NCI-H2196 treated with DMSO at 0.1 percent for 48 hours (cell line): ENCODE results near the gene BANP.
"Not testable (repeated sequence)": the region's sequence is repeated elsewhere in the genome, so short reads cannot be mapped to it uniquely, and the experiment has no call there.

ENCODE experiments used
- DNase-seq: peaks from one replicate; lab custom pipeline; 2025; ENCODE audit not compliant: unreplicated experiment; lab: John Stamatoyannopoulos, UW

BANP gene

GRCh38 chr16:87950765-87951551 is at the start of gene BANP:
BANP (plus strand) TSS chr16:87951434; CDS start chr16:87975116, 23,682 bp downstream.
- peak; percentile 73 for DNase-seq

GRCh38 chr16:87904963-87905362 is 46.3 kb upstream of the BANP start:
- DNase-seq: not testable (repeated sequence)

GRCh38 chr16:87905521-87905920 is 45.7 kb upstream of the BANP start:
- DNase-seq: not testable (repeated sequence)

- DNase-seq: not testable (repeated sequence)
These were observed 43.1 kb upstream of the BANP start for GRCh38 chr16:87908101-87908500.

GRCh38 chr16:87909203-87909935 is 41.9 kb upstream of the BANP start:
- DNase-seq: peak; percentile 10

- peak; percentile 16 for DNase-seq
These were observed 40.0 kb upstream of the BANP start for GRCh38 chr16:87911106-87911763.

GRCh38 chr16:87912691-87913090 is 38.5 kb upstream of the BANP start:
- not testable (repeated sequence) for DNase-seq

- not testable (repeated sequence) for DNase-seq
These were observed 37.1 kb upstream of the BANP start for GRCh38 chr16:87914021-87914725.

- DNase-seq: no peak
These were observed 36.4 kb upstream of the BANP start for GRCh38 chr16:87914812-87915211.

GRCh38 chr16:87917503-87917902 is 33.7 kb upstream of the BANP start:
- no peak for DNase-seq

- no peak for DNase-seq
These were observed 32.9 kb upstream of the BANP start for GRCh38 chr16:87918338-87918737.

- DNase-seq: no peak
These were observed 32.2 kb upstream of the BANP start for GRCh38 chr16:87918866-87919680.

GRCh38 chr16:87919681-87919994 is 31.6 kb upstream of the BANP start:
- no peak for DNase-seq

GRCh38 chr16:87921236-87921773 is 29.9 kb upstream of the BANP start:
- DNase-seq: peak; percentile 13

- no peak for DNase-seq
These were observed 28.9 kb upstream of the BANP start for GRCh38 chr16:87922250-87922871.

GRCh38 chr16:87924041-87924810 is 27.0 kb upstream of the BANP start:
- DNase-seq: peak; percentile 59

- DNase-seq: peak; percentile 71
These were observed 26.2 kb upstream of the BANP start for GRCh38 chr16:87924811-87925670.
